Neural cell (in vitro differentiated cells): ENCODE results near the gene GPR173. TPM values are rescaled to one million over a fixed set of nuclear protein-coding genes. Genes with fewer than 3 reads are reported as not detected.

Experiments used
- H2AFZ ChIP-seq: fragments of 200-600, 300-800 bp; sonication (generic), shearing (Covaris generic); 2 replicates; pipeline ENCODE4 v1.6.0; 2014; ENCODE audit warnings: low read depth, mild to moderate bottlenecking, antibody characterized with exemption, low read length, moderate library complexity
- H3F3A ChIP-seq: fragments of 200-600 bp; shearing (Covaris generic); 2 replicates; pipeline ENCODE4 v1.6.1; 2016; ENCODE audit warnings: mild to moderate bottlenecking, moderate library complexity, mixed read lengths, antibody characterized with exemption, low read length; ENCODE audit not compliant: insufficient read depth, poor library complexity, severe bottlenecking
- H3K27ac ChIP-seq: fragments of 200-600, 300-800 bp; sonication (generic), shearing (Covaris generic); 2 replicates; pipeline ENCODE4 v1.5.1; 2014; ENCODE audit warnings: mild to moderate bottlenecking, low read length, moderate library complexity
- H3K27me3 ChIP-seq: fragments of 300-800, 200-600 bp; sonication (generic), shearing (Covaris generic); 2 replicates; pipeline ENCODE4 v1.6.0; 2014; ENCODE audit warnings: mild to moderate bottlenecking, low read depth, low read length, moderate library complexity; ENCODE audit not compliant: insufficient read depth
- H3K36me3 ChIP-seq: fragments of 300-800, 200-600 bp; sonication (generic), shearing (Covaris generic); 2 replicates; pipeline ENCODE4 v1.5.1; 2014; ENCODE audit warnings: mild to moderate bottlenecking, antibody characterized with exemption, low read length, moderate library complexity; ENCODE audit not compliant: insufficient read depth
- H3K4me2 ChIP-seq: fragments of 300-800, 200-600 bp; sonication (generic), shearing (Covaris generic); 2 replicates; pipeline ENCODE4 v1.6.0; 2014; ENCODE audit warnings: mild to moderate bottlenecking, low read length
- H3K4me3 ChIP-seq: fragments of 300-800, 200-600 bp; sonication (generic), shearing (Covaris generic); 2 replicates; pipeline ENCODE4 v1.5.1; 2014; ENCODE audit warnings: mild to moderate bottlenecking, low read length, moderate library complexity
- H3K79me2 ChIP-seq: fragments of 200-600 bp; shearing (Covaris generic); replicated peaks from 2 replicates; pipeline ENCODE4 v1.6.0; 2014; ENCODE audit warnings: mild to moderate bottlenecking, low read length, moderate library complexity; ENCODE audit not compliant: insufficient read depth
- H3K9ac ChIP-seq: fragments of 300-800, 200-600 bp; sonication (generic), shearing (Covaris generic); 2 replicates; pipeline ENCODE4 v1.6.1; 2016; ENCODE audit warnings: mild to moderate bottlenecking, low read length, mixed read lengths
- H3K9me2 ChIP-seq: fragments of 200-600 bp; shearing (Covaris generic); 2 replicates; pipeline ENCODE4 v1.6.1; 2016; ENCODE audit warnings: mild to moderate bottlenecking, low read length, mixed read lengths; ENCODE audit not compliant: insufficient read depth
- H3K9me3 ChIP-seq: fragments of 200-600, 300-800 bp; sonication (generic), shearing (Covaris generic); 2 replicates; pipeline ENCODE4 v1.6.1; 2016; ENCODE audit warnings: mild to moderate bottlenecking, mixed run types, low read length, moderate library complexity, mixed read lengths
- H4K20me1 ChIP-seq: fragments of 200-600 bp; shearing (Covaris generic); 2 replicates; pipeline ENCODE4 v1.6.1; 2016; ENCODE audit warnings: mild to moderate bottlenecking, mixed run types; ENCODE audit not compliant: insufficient read depth
- CTCF ChIP-seq: fragments of 450-650 bp; IDR thresholded peaks from 2 replicates; pipeline ENCODE4 v1.5.1; 2014; ENCODE audit warnings: antibody characterized with exemption, mild to moderate bottlenecking, moderate library complexity; ENCODE audit not compliant: poor library complexity, severe bottlenecking
- EP300 ChIP-seq: fragments of 450-650 bp; conservative IDR thresholded peaks from 2 replicates; pipeline ENCODE4 v1.6.1; 2014; ENCODE audit warnings: antibody characterized with exemption, mild to moderate bottlenecking, moderate library complexity; ENCODE audit not compliant: poor library complexity, severe bottlenecking
- EZH2 ChIP-seq: fragments of 200-600, 300-800 bp; shearing (Covaris generic), sonication (generic); IDR thresholded peaks from 2 replicates; pipeline ENCODE4 v1.6.1; 2014; ENCODE audit warnings: antibody characterized with exemption, low read length, borderline replicate concordance, mild to moderate bottlenecking; ENCODE audit not compliant: insufficient read depth, poor library complexity, severe bottlenecking
- MXI1 ChIP-seq: fragments of 450-650 bp; conservative IDR thresholded peaks from 2 replicates; pipeline ENCODE4 v1.6.1; 2014; ENCODE audit warnings: antibody characterized with exemption, mild to moderate bottlenecking; ENCODE audit not compliant: poor library complexity, severe bottlenecking
- POLR2AphosphoS5 ChIP-seq: IDR thresholded peaks from 2 replicates; pipeline ENCODE4 v1.6.1; 2012
- RAD21 ChIP-seq: fragments of 450-650 bp; conservative IDR thresholded peaks from 2 replicates; pipeline ENCODE4 v1.6.1; 2014; ENCODE audit warnings: antibody characterized with exemption, mild to moderate bottlenecking, moderate library complexity
- SMC3 ChIP-seq: fragments of 450-650 bp; conservative IDR thresholded peaks from 2 replicates; pipeline ENCODE4 v1.6.1; 2014; ENCODE audit warnings: antibody characterized with exemption, mild to moderate bottlenecking, moderate library complexity; ENCODE audit not compliant: poor library complexity
- TAF1 ChIP-seq: IDR thresholded peaks from 2 replicates; pipeline ENCODE4 v1.6.1; 2012; ENCODE audit warnings: low read depth
- polyA plus RNA-seq: library from polyadenylated mRNA; depleted of rRNA; stranded (reverse); fragments of >200 nt; gene quantifications from 2 replicates; pipeline ENCODE4 v1.2.3, GENCODE V29; 2014
- TF ChIP-seq, protein P1 (sequence below): IDR thresholded peaks from 2 replicates; pipeline ENCODE4 v1.6.1; 2012; ENCODE audit warnings: borderline replicate concordance

GPR173 gene
- polyA plus RNA-seq, 1 donor from 2014 or later = 26.9 TPM

- no peak overlapping the region for H3K4me2 ChIP-seq
- no peak overlapping the region for H3K4me3 ChIP-seq
- H3K27me3 ChIP-seq = no peaks in the 10 kb centered on the region
- no peaks in the 10 kb centered on the region for H4K20me1 ChIP-seq
- H3K79me2 ChIP-seq = no peaks in the 10 kb centered on the region
- no peak overlapping the region for H3K27ac ChIP-seq
- H3K36me3 ChIP-seq = no peaks in the 10 kb centered on the region
- no peak overlapping the region for H2AFZ ChIP-seq
- H3K9ac ChIP-seq = no peak overlapping the region
- H3F3A ChIP-seq = no peaks in the 10 kb centered on the region
- no peaks in the 10 kb centered on the region for H3K9me2 ChIP-seq
- no peaks in the 10 kb centered on the region for H3K9me3 ChIP-seq
- TF ChIP-seq POLR2AphosphoS5 (no peak), SMC3 (no peak), MXI1 (no peak), TAF1 (no peak), CTCF (no peak), RAD21 (no peak), EZH2 (no peak), EP300 (no peak)
- TF ChIP-seq, protein P1, sequence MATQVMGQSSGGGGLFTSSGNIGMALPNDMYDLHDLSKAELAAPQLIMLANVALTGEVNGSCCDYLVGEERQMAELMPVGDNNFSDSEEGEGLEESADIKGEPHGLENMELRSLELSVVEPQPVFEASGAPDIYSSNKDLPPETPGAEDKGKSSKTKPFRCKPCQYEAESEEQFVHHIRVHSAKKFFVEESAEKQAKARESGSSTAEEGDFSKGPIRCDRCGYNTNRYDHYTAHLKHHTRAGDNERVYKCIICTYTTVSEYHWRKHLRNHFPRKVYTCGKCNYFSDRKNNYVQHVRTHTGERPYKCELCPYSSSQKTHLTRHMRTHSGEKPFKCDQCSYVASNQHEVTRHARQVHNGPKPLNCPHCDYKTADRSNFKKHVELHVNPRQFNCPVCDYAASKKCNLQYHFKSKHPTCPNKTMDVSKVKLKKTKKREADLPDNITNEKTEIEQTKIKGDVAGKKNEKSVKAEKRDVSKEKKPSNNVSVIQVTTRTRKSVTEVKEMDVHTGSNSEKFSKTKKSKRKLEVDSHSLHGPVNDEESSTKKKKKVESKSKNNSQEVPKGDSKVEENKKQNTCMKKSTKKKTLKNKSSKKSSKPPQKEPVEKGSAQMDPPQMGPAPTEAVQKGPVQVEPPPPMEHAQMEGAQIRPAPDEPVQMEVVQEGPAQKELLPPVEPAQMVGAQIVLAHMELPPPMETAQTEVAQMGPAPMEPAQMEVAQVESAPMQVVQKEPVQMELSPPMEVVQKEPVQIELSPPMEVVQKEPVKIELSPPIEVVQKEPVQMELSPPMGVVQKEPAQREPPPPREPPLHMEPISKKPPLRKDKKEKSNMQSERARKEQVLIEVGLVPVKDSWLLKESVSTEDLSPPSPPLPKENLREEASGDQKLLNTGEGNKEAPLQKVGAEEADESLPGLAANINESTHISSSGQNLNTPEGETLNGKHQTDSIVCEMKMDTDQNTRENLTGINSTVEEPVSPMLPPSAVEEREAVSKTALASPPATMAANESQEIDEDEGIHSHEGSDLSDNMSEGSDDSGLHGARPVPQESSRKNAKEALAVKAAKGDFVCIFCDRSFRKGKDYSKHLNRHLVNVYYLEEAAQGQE = no peak
These were observed 46.6 kb upstream of the GPR173 start for GRCh38 chrX:53001958-53002357.

DNA sequence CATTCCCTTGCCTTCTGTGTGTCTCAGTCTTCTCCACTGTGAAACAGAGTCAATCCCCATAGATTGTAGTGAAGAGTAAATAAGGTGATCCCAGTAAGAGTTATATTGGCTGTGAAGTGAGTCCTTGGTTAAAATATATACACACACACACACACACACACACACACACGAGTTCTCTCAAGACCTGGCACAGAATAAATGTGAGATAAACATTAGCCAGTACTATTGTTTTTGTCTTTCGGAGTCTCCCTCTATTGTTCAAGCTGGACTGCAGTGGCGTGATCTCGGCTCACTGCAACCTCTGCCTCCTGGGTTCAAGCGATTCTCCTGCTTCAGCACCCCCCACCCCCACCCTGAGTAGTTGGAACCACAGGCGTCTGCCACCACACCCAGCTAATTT is 45.5 kb upstream of the GPR173 start:
- H3K27me3 ChIP-seq = no peaks in the 10 kb centered on the region

More for the DNA sequence above, 45.5 kb upstream of the GPR173 start:
- no peak overlapping the region for H3K4me3 ChIP-seq
- no peaks in the 10 kb centered on the region for H3K79me2 ChIP-seq
- H4K20me1 ChIP-seq = no peaks in the 10 kb centered on the region
- no peaks in the 10 kb centered on the region for H3K9me2 ChIP-seq
- no peaks in the 10 kb centered on the region for H3K36me3 ChIP-seq
- H3F3A ChIP-seq = no peaks in the 10 kb centered on the region
- H3K27ac ChIP-seq = no peak overlapping the region
- no peak overlapping the region for H3K4me2 ChIP-seq
- H3K9me3 ChIP-seq = no peaks in the 10 kb centered on the region
- no peak overlapping the region for H3K9ac ChIP-seq
- no peak overlapping the region for H2AFZ ChIP-seq
- TF ChIP-seq EZH2 = no peak
- TF ChIP-seq, protein P1 = no peak
- no peak for TF ChIP-seq MXI1
- no peak for TF ChIP-seq POLR2AphosphoS5
- no peak for TF ChIP-seq CTCF
- no peak for TF ChIP-seq SMC3
- TF ChIP-seq RAD21 = no peak
- no peak for TF ChIP-seq EP300
- no peak for TF ChIP-seq TAF1
